ENCODE measurements around the gene CRYBA2.

Gene CRYBA2

GRCh38 chr2:218996937-218997336 lies 3.7 kb upstream of the CRYBA2 start:
- Histone ChIP-seq H3K27me3 (replicated peaks) (peaks cover 88% of the 10 kb centered on the region), H3K4me3 (ENCODE audit: low read depth, low read length) (no peak overlapping the region), H3K36me3 (replicated peaks) (no peaks in the 10 kb centered on the region), H3K27ac (no peak overlapping the region)
- no peak for DNase-seq
- TF ChIP-seq CTCF (IDR thresholded peaks at IDR 0.05; ENCODE audit: low read depth, low read length, missing control alignments) = no peak
- in situ Hi-C loops (cut with HindIII; ENCODE audit: low pct_ligation_motif_present, low sequenced_read_pairs) = no loop called here

GRCh38 chr2:218995972-218996711 lies 2.9 kb upstream of the CRYBA2 start:
- H3K27ac ChIP-seq = no peak overlapping the region
- no peaks in the 10 kb centered on the region for H3K36me3 ChIP-seq (replicated peaks)
- DNase-seq = peak; percentile 68
- in situ Hi-C loops (cut with HindIII; ENCODE audit: low pct_ligation_motif_present, low sequenced_read_pairs) = no loop called here
- peak overlapping the region; percentile 39 for H3K4me3 ChIP-seq (ENCODE audit: low read depth, low read length)
- TF ChIP-seq CTCF (IDR thresholded peaks at IDR 0.05; ENCODE audit: low read depth, low read length, missing control alignments) = peak; percentile 83
- H3K27me3 ChIP-seq (replicated peaks) = peaks cover 88% of the 10 kb centered on the region

GRCh38 chr2:218995561-218995960 lies 2.3 kb upstream of the CRYBA2 start:
- H3K36me3 ChIP-seq (replicated peaks) = no peaks in the 10 kb centered on the region
- no peak for DNase-seq
- no peak overlapping the region for H3K27ac ChIP-seq
- TF ChIP-seq CTCF (IDR thresholded peaks at IDR 0.05; ENCODE audit: low read depth, low read length, missing control alignments) = no peak
- no peak overlapping the region for H3K4me3 ChIP-seq (ENCODE audit: low read depth, low read length)
- peaks cover 88% of the 10 kb centered on the region for H3K27me3 ChIP-seq (replicated peaks)
- in situ Hi-C loops (cut with HindIII; ENCODE audit: low pct_ligation_motif_present, low sequenced_read_pairs) = no loop called here

GRCh38 chr2:218992703-218993344 lies 398 bp downstream of the CRYBA2 start:
- H3K4me3 ChIP-seq (ENCODE audit: low read depth, low read length) = no peak overlapping the region
- no peak overlapping the region for H3K27ac ChIP-seq
- DNase-seq = no peak
- no peaks in the 10 kb centered on the region for H3K36me3 ChIP-seq (replicated peaks)
- peaks cover 84% of the 10 kb centered on the region for H3K27me3 ChIP-seq (replicated peaks)
- TF ChIP-seq CTCF (IDR thresholded peaks at IDR 0.05; ENCODE audit: low read depth, low read length, missing control alignments) = no peak
- in situ Hi-C loops (cut with HindIII; ENCODE audit: low pct_ligation_motif_present, low sequenced_read_pairs) = no loop called here

- Histone ChIP-seq H3K36me3 (replicated peaks) (no peaks in the 10 kb centered on the region), H3K4me3 (ENCODE audit: low read depth, low read length) (no peak overlapping the region), H3K27ac (no peak overlapping the region), H3K27me3 (replicated peaks) (peaks cover 86% of the 10 kb centered on the region)
- TF ChIP-seq CTCF (IDR thresholded peaks at IDR 0.05; ENCODE audit: low read depth, low read length, missing control alignments) = no peak
- in situ Hi-C loops (cut with HindIII; ENCODE audit: low pct_ligation_motif_present, low sequenced_read_pairs) = no loop called here
- DNase-seq = no peak
These were observed 1.0 kb downstream of the CRYBA2 start for GRCh38 chr2:218992196-218992595.
